ENCODE results near the gene PAXX. TPM values are rescaled to one million over a fixed set of nuclear protein-coding genes. Genes with fewer than 3 reads are reported as not detected.

PAXX gene
- total and polyA plus RNA-seq, 9 of the 15 experiments (the other 6 are each of a cell fraction or from before 2014, with no cell fraction given) = 1.2 to 175 (median 38.5) TPM

DNA sequence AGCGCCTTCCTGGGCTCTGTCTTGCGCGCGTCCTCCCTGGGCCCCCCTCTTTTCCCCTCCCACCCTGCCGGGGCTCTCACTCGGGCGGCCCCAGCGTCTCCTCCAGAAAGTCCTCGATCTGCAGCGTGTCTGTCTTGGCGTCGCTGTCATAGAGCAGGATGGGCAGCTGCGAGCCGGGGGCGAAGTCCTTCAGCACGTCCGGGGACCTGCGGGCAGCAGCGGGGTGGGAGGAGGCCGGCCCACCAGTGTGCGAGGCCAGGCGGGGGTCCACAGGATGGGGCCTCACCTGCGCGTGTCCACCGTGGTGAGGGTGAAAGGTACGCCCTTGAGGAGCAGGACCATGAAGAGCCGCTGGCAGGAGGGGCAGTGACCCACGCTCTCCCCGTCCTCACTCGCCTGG, 3.1 kb downstream of the PAXX start (continued):
- TF ChIP-seq, protein P1, sequence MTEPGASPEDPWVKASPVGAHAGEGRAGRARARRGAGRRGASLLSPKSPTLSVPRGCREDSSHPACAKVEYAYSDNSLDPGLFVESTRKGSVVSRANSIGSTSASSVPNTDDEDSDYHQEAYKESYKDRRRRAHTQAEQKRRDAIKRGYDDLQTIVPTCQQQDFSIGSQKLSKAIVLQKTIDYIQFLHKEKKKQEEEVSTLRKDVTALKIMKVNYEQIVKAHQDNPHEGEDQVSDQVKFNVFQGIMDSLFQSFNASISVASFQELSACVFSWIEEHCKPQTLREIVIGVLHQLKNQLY (CRISPR knock-in tag; conservative IDR thresholded peaks at IDR 0.05) = no peak
- TF ChIP-seq POLR2A (conservative IDR thresholded peaks at IDR 0.05) (peak; percentile 20; the same call in 1 of the 2 replicates), XRCC4 (IDR thresholded peaks at IDR 0.05; ENCODE audit: extremely low read depth, insufficient read depth, insufficient read length) (no peak), NFIX (CRISPR knock-in tag; IDR thresholded peaks at IDR 0.05; ENCODE audit: low read depth) (no peak)

DNA sequence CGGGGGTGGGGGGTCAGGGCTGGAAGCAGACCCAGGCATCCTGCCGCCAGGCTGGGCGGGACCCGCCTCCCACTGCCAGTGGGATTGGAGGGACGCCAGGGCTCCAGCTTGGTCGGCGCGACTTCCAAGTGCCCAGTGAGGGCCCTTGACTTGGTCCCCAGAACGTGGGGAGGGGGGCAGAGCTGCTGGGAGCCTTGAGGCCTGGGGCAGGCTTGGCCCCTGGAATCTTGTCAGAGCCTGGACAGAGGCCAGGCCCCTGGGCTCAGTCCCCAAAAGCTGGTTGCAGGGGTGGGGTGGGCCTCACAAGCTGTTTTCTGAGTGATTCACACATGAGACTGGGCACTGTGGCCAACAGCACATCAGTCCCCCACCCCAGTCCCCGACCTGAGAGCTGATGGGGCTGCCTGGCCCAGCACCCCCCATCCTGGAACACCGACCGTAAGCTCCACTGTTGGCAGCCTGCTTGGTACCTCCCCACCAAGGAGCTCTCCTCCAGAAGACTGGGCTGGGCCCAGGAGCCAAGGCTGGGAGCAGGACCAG, 3.6 kb downstream of the PAXX start:
- POLR2A ChIA-PET = interaction anchor here (0.6 to 1.3 kb wide), 5 partner anchors 9 to 223 kb away, joined by 3 to 8 read pairs (median 3); no protein-coding TSS in a partner anchor
- ATAC-seq = no peak; the same call in 2 of the 3 replicates
- Histone ChIP-seq H3K27me3 (ENCODE audit: control insufficient read depth in 2 of 2, insufficient read depth in 2 of 2, low read length in 2 of 2) (no peaks in the 10 kb centered on the region), H3K27ac (ENCODE audit: extremely low read depth, low read depth, low read length) (peak overlapping the region; percentile 34; the same call in 1 of the 3 replicates), H3K4me1 (replicated peaks in 1 of 2; ENCODE audit: control insufficient read depth in 2 of 2, insufficient read depth in 2 of 2, low read length in 2 of 2) (peaks cover 32 to 74% of the 10 kb centered on the region in 2 experiments), H2AFZ (ENCODE audit: low read depth, low read length) (no peak overlapping the region), H3K36me3 (ENCODE audit: control insufficient read depth, insufficient read depth, low read length) (peaks cover 22% of the 10 kb centered on the region; the same call in 1 of the 3 replicates), H4K20me1 (replicated peaks; ENCODE audit: control insufficient read depth, insufficient read depth, low read length) (no peaks in the 10 kb centered on the region), H3K9ac (ENCODE audit: insufficient read depth in 1 of 2, low read depth in 2 of 2, low read length in 2 of 2) (peak overlapping the region in 1 of 2 experiments; percentile 88; a peak in 3 of 4 replicates), H3K4me3 (0 out of 2 replicates have a peak overlapping the region, but pooled peaks have one; percentile 26), H3K9me1 (ENCODE audit: control insufficient read depth, insufficient read depth, low read length) (no peaks in the 10 kb centered on the region), H3K9me3 (replicated peaks; ENCODE audit: control insufficient read depth, insufficient read depth, low read depth, low read length) (peaks cover 5% of the 10 kb centered on the region), H3K79me2 (ENCODE audit: control insufficient read depth, insufficient read depth, low read length) (peaks cover 18% of the 10 kb centered on the region), H3K4me2 (ENCODE audit: insufficient read depth, low read length) (peak overlapping the region; percentile 64; the same call in 1 of the 2 replicates)
- intact Hi-C loops (cut with micrococcal nuclease) = no loop called here
- 12% methylated on average over 4 of the region's 12 CpGs for WGBS (ENCODE audit: insufficient coverage, low coverage, missing lambda C conversion rate)
- in situ Hi-C loops (cut with MboI) = no loop called here
- no TSS peak for BruUV-seq (replicated peaks)
- peak; percentile 26 for FAIRE-seq
- CTCF ChIA-PET (ENCODE audit: low intra/inter-chr PET ratio) = no interaction called here
- peak in 1 of 4 experiments; percentile 45 for DNase-seq (ENCODE audit: extremely low read depth in 1 of 4, low spot score in 3 of 4)
- TF ChIP-seq E2F3 (CRISPR knock-in tag; IDR thresholded peaks at IDR 0.05) (no peak), MCM5 (IDR thresholded peaks at IDR 0.05; ENCODE audit: low read depth) (no peak), MEF2D (tag; conservative IDR thresholded peaks at IDR 0.05; ENCODE audit: low read depth) (no peak), ZNF668 (CRISPR knock-in tag; IDR thresholded peaks at IDR 0.05) (no peak), TAF1 (IDR thresholded peaks at IDR 0.05; ENCODE audit: control insufficient read depth, extremely low read depth, insufficient read depth, low read length, severe bottlenecking) (no peak), MYNN (IDR thresholded peaks at IDR 0.05) (peak; percentile 19; the same call in 1 of the 2 replicates), MYNN (CRISPR knock-in tag; IDR thresholded peaks at IDR 0.05) (no peak), ZNF274 (IDR thresholded peaks at IDR 0.05; ENCODE audit: borderline replicate concordance, low read depth, low read length) (no peak), RB1 (IDR thresholded peaks at IDR 0.05; ENCODE audit: low read depth) (no peak)
- TF ChIP-seq, protein P2, sequence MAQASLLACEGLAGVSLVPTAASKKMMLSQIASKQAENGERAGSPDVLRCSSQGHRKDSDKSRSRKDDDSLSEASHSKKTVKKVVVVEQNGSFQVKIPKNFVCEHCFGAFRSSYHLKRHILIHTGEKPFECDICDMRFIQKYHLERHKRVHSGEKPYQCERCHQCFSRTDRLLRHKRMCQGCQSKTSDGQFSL (CRISPR knock-in tag; IDR thresholded peaks at IDR 0.05) = peak; percentile 49; the same call in 1 of the 2 replicates
- TF ChIP-seq, protein P2 (tag; IDR thresholded peaks at IDR 0.05) = no peak
- TF ChIP-seq, protein P3, sequence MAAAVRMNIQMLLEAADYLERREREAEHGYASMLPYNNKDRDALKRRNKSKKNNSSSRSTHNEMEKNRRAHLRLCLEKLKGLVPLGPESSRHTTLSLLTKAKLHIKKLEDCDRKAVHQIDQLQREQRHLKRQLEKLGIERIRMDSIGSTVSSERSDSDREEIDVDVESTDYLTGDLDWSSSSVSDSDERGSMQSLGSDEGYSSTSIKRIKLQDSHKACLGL (CRISPR knock-in tag; IDR thresholded peaks at IDR 0.05; ENCODE audit: borderline replicate concordance, poor library complexity, severe bottlenecking) = no peak
- TF ChIP-seq, protein P4, sequence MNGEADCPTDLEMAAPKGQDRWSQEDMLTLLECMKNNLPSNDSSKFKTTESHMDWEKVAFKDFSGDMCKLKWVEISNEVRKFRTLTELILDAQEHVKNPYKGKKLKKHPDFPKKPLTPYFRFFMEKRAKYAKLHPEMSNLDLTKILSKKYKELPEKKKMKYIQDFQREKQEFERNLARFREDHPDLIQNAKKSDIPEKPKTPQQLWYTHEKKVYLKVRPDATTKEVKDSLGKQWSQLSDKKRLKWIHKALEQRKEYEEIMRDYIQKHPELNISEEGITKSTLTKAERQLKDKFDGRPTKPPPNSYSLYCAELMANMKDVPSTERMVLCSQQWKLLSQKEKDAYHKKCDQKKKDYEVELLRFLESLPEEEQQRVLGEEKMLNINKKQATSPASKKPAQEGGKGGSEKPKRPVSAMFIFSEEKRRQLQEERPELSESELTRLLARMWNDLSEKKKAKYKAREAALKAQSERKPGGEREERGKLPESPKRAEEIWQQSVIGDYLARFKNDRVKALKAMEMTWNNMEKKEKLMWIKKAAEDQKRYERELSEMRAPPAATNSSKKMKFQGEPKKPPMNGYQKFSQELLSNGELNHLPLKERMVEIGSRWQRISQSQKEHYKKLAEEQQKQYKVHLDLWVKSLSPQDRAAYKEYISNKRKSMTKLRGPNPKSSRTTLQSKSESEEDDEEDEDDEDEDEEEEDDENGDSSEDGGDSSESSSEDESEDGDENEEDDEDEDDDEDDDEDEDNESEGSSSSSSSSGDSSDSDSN (IDR thresholded peaks at IDR 0.05; ENCODE audit: borderline replicate concordance in 1 of 2, low read depth in 2 of 2, low read length in 2 of 2) = no peak

Data from K562 (cell line).